ENCODE results near the gene LPP.

Gene LPP

DNA sequence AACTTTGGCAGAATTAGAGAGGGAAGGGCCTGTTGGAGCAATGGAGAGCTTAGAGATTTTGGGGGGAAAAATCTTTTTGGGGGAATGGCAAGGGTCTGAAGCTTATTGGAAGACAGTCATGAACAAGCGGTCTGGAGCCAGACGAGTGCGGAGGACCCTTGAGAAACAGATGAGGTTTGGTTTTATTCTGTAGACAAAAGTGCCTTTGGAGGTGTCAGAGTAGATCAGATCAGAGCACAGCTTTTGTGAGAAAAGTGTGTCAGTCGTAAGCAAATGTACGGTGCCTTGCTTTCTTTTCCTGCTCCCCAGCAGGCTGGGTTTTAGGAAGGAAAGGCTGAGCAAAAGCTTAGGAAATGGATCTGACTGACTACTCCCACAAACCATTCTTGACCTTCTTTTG, 781.0 kb downstream of the LPP start:
- peaks cover 14% of the 10 kb centered on the region for H3K4me1 Mint-ChIP-seq
- ATAC-seq: no peak
- H3K4me3 Mint-ChIP-seq: no peak overlapping the region

DNA sequence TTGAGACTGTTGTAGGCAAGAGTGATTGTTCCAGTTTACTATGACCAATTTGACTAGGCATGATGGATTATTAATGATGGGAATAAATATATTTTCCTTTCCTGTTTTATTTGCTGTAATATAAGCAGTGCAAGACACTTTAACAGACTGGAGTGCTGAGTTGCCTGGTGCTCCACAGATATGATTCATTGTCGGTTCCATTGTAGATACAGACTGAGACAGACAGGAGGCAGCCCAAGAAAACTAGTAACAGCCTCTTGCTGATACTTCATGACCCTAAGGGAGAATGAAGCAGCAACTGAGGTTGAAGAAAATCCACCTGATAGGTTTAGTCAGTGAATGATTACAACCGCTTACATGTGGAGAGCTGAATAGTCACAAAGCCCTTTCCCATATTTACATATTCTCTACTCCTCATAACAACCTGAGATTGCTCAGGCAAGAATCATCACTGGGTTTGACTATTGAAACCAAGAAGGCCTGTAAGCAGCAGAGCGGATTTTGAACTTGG, 782.7 kb downstream of the LPP start:
- no peak overlapping the region for H3K27ac Mint-ChIP-seq
- no peak for ATAC-seq

More for the DNA sequence above, 781.0 kb downstream of the LPP start:
- Mint-ChIP-seq H3K27ac (no peak overlapping the region), H3K9me3 (peaks cover 0 to 7% of the 10 kb centered on the region in 2 donors), H3K27me3 (peaks cover 12% of the 10 kb centered on the region)
- DNase-seq: no peak

DNA sequence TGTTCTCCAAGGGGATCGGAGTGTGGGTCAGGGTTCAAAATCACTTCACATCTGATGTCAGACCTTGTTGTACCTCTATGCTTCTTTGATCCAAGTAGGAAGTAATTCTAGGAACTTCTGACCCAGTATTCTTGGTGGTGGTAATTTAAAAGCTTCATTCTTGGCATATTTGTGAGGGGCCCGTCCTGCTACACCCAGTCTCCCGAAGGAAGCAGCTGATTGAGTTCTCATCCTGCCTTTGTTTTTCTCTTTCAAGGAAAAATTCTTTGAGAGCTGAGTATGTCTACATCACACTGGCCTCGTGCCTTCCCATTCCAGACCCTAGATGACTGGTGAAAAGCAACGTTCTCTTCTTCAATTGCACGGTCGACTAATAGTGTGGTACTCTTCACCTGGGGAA, 783.4 kb downstream of the LPP start:
- H3K4me1 Mint-ChIP-seq: peaks cover 13% of the 10 kb centered on the region
- H3K27ac Mint-ChIP-seq: no peak overlapping the region
- H3K4me3 Mint-ChIP-seq: no peak overlapping the region
- H3K27me3 Mint-ChIP-seq: peaks cover 12% of the 10 kb centered on the region
- H3K9me3 Mint-ChIP-seq: peaks cover 0 to 7% of the 10 kb centered on the region in 2 donors
- no peak for ATAC-seq
- no peak for DNase-seq

More for the DNA sequence above, 782.7 kb downstream of the LPP start:
- no peak overlapping the region for H3K4me3 Mint-ChIP-seq
- peaks cover 12% of the 10 kb centered on the region for H3K27me3 Mint-ChIP-seq
- H3K4me1 Mint-ChIP-seq: peaks cover 13% of the 10 kb centered on the region
- no peak for DNase-seq
- peaks cover 0 to 7% of the 10 kb centered on the region in 2 donors for H3K9me3 Mint-ChIP-seq

DNA sequence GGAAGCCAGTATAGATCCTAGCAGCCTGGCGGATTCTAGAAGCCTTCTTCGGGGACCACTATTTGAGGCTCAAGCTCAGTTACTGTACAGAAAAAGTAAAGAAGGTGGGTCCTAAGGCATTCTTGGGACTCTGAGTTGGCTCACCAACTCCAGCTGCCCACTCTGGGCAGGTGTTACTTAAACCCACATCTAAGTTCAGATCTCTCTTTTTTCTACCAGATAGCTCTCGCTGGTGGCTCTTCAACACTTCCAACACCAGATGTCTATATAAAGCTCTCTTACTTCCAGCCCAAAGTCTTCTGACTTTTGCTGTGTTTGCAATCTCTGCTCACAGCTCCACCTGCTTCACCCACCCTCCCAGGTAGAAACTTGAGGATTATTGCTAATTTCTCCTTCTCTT, 785.0 kb downstream of the LPP start:
- H3K27ac Mint-ChIP-seq: no peak overlapping the region
- H3K9me3 Mint-ChIP-seq: peaks cover 0 to 7% of the 10 kb centered on the region in 2 donors
- H3K4me1 Mint-ChIP-seq: peaks cover 7% of the 10 kb centered on the region
- no peak for ATAC-seq
- no peak overlapping the region for H3K4me3 Mint-ChIP-seq
- H3K27me3 Mint-ChIP-seq: peaks cover 18% of the 10 kb centered on the region
- no peak for DNase-seq

DNA sequence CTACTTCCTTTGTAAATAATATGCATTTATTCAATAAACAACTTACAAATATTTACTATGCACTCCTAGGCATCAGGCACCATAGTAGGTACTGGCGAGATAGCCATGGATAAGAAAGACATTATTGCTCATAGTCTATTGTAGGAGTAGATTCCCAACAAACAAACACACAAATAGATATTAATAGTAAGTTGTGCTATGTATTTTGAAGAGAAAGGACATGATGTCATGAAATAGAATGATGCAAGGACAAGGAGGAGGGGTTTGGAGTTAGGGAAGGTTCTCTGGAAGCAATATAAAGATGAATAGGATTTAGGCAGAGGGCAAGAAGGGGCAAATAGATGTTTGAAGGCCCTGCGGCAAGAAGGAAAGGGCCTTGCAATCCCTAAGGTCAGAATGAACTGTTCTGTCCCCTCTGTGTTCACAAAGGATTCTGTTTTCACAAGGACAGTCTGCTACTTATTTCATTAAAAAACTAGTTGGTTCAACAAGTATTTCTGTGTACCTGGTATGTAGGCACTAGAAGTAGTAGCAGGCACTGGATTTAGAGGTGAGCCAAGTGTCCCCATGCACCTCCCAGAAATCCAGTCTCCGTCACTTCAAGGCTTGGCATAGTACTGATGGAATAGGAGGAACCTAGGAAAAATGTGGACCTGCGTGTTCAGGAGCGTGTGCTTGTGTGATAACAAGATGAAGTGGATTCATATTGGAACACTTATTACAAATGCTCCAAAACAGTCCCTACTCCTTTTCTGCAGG, 786.0 kb downstream of the LPP start:
- Mint-ChIP-seq H3K4me1 (peaks cover 7% of the 10 kb centered on the region), H3K27ac (no peak overlapping the region), H3K27me3 (peaks cover 28% of the 10 kb centered on the region), H3K4me3 (no peak overlapping the region), H3K9me3 (peaks cover 0 to 7% of the 10 kb centered on the region in 2 donors)
- DNase-seq: no peak
- no peak for ATAC-seq
